Mesothelial cell of epicardium (in vitro differentiated cells): ENCODE results near the gene ATP5F1D. TPM values are rescaled to one million over a fixed set of nuclear protein-coding genes. Genes with fewer than 3 reads are reported as not detected.

Experiments used
- DNase-seq, 2 experiments: peaks; one replicate each; pipeline ENCODE4 v3.0.0; 2021; ENCODE audit warnings: low spot score in 2 of 2; ENCODE audit not compliant: unreplicated experiment in 2 of 2
- H3K27ac Mint-ChIP-seq: 2 replicates; pipeline ENCODE4 v1.8.0; 2021; ENCODE audit warnings: mixed read lengths
- H3K27me3 Mint-ChIP-seq: 2 replicates; pipeline ENCODE4 v1.8.0; 2021; ENCODE audit warnings: low read depth, mixed read lengths
- H3K36me3 Mint-ChIP-seq: 2 replicates; pipeline ENCODE4 v1.8.0; 2021; ENCODE audit warnings: mixed read lengths
- H3K4me1 Mint-ChIP-seq: 2 replicates; pipeline ENCODE4 v1.8.0; 2021; ENCODE audit warnings: mixed read lengths
- H3K4me3 Mint-ChIP-seq: 2 replicates; pipeline ENCODE4 v1.8.0; 2021; ENCODE audit warnings: mild to moderate bottlenecking, moderate library complexity, mixed read lengths
- H3K9me3 Mint-ChIP-seq: 2 replicates; pipeline ENCODE4 v1.8.0; 2021; ENCODE audit warnings: mixed read lengths
- total RNA-seq: library from RNA; stranded (reverse); gene quantifications from 3 replicates; pipeline ENCODE4 v1.2.1, GENCODE V29; 2021
- TF ChIP-seq, protein P1 (sequence below): fragments of 200-600 bp; sonication (generic); IDR thresholded peaks from one replicate; pipeline ENCODE4 v1.5.0; 2021; ENCODE audit warnings: antibody characterized with exemption; ENCODE audit not compliant: unreplicated experiment

Gene ATP5F1D
- total RNA-seq, 1 donor from 2014 or later, result 108 TPM

DNA sequence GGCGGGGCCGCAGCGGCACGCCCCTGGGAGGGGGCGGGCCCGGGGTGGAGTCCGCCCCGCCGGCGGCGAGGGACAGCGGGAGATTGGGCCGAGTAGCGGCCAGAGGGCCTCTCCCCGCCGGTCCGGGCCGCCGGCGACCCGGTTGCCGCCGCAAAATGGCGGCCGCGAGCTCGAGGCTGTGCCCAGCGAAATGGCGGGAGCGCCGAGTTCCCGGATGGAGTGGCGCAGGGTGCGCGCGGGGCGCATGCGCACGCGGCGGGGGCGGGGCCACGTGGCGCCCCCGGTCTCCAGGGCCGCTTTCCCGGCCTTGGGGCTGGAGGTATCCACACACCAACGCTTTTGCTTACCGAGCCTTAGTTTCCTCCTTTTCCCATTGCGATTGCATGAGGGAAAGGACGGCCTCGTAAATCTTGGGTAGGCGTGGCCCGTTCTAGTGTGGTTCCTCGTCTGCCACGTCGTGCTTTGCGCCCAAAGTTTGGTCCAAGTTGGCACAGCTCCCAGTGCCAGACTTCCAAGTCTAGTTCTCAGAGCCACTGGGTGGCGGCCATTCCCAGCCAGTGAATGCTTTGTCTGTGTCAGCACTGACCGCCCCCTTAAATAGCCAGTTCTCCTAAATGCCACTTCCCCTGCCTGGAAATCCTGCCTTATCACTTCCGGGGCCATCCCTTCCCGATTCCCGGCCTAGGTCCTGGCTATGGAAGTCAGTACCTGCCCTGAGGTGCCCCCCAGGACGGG lies 28.1 kb downstream of the ATP5F1D start:
- peaks cover 70% of the 10 kb centered on the region for H3K4me1 Mint-ChIP-seq
- H3K36me3 Mint-ChIP-seq, result peaks cover 20% of the 10 kb centered on the region
- peak overlapping the region; percentile 95 for H3K27ac Mint-ChIP-seq

GRCh38 chr19:1270213-1270853 lies 28.8 kb downstream of the ATP5F1D start:
- Mint-ChIP-seq H3K27ac (peak overlapping the region; percentile 95), H3K27me3 (peaks cover 4% of the 10 kb centered on the region), H3K4me3 (peak overlapping the region; percentile 81), H3K4me1 (peaks cover 67% of the 10 kb centered on the region), H3K36me3 (peaks cover 20% of the 10 kb centered on the region), H3K9me3 (no peaks in the 10 kb centered on the region)
- TF ChIP-seq, protein P1, sequence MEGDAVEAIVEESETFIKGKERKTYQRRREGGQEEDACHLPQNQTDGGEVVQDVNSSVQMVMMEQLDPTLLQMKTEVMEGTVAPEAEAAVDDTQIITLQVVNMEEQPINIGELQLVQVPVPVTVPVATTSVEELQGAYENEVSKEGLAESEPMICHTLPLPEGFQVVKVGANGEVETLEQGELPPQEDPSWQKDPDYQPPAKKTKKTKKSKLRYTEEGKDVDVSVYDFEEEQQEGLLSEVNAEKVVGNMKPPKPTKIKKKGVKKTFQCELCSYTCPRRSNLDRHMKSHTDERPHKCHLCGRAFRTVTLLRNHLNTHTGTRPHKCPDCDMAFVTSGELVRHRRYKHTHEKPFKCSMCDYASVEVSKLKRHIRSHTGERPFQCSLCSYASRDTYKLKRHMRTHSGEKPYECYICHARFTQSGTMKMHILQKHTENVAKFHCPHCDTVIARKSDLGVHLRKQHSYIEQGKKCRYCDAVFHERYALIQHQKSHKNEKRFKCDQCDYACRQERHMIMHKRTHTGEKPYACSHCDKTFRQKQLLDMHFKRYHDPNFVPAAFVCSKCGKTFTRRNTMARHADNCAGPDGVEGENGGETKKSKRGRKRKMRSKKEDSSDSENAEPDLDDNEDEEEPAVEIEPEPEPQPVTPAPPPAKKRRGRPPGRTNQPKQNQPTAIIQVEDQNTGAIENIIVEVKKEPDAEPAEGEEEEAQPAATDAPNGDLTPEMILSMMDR, result no peak
- DNase-seq, result no peak

More for the DNA sequence above, 28.1 kb downstream of the ATP5F1D start:
- peak; percentile 81 to 87 for DNase-seq
- Mint-ChIP-seq H3K27me3 (peaks cover 4% of the 10 kb centered on the region), H3K9me3 (no peaks in the 10 kb centered on the region), H3K4me3 (peak overlapping the region; percentile 81)
- TF ChIP-seq, protein P1, result no peak

DNA sequence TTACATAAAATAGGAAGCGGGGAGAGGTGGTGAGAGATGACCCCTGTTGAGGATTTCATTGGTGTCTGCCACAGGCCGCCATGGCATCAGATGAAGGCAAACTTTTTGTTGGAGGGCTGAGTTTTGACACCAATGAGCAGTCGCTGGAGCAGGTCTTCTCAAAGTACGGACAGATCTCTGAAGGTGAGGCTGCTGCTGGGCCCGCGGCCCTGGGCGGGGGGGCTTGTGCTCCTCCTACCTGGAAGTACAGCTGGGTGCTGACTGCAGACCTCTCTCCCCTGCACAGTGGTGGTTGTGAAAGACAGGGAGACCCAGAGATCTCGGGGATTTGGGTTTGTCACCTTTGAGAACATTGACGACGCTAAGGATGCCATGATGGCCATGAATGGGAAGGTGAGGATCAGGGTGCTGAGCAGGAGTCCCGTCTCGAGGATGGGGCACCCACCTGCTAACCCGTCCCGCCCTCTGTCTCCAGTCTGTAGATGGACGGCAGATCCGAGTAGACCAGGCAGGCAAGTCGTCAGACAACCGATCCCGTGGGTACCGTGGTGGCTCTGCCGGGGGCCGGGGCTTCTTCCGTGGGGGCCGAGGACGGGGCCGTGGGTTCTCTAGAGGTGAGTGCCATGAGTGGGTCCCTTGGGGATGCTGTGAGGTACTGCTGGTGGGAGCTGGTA lies 29.4 kb downstream of the ATP5F1D start:
- peaks cover 62% of the 10 kb centered on the region for H3K4me1 Mint-ChIP-seq
- H3K27me3 Mint-ChIP-seq, result peaks cover 4% of the 10 kb centered on the region
- H3K27ac Mint-ChIP-seq, result peak overlapping the region; percentile 95
- no peak for DNase-seq
- no peaks in the 10 kb centered on the region for H3K9me3 Mint-ChIP-seq
- H3K36me3 Mint-ChIP-seq, result peaks cover 20% of the 10 kb centered on the region
- H3K4me3 Mint-ChIP-seq, result peak overlapping the region; percentile 81
- TF ChIP-seq, protein P1, result no peak

- Mint-ChIP-seq H3K4me1 (peaks cover 64% of the 10 kb centered on the region), H3K36me3 (peaks cover 20% of the 10 kb centered on the region), H3K27me3 (peaks cover 4% of the 10 kb centered on the region), H3K9me3 (no peaks in the 10 kb centered on the region), H3K27ac (peak overlapping the region; percentile 67), H3K4me3 (peak overlapping the region; percentile 81)
- TF ChIP-seq, protein P1, result no peak
- DNase-seq, result no peak
These were observed 30.2 kb downstream of the ATP5F1D start for GRCh38 chr19:1271528-1272422.
